ENCODE results near the gene SF1.
"Not testable (repeated sequence)": the region's sequence is repeated elsewhere in the genome, so short reads cannot be mapped to it uniquely, and the experiment has no call there.

Gene SF1, protein sequence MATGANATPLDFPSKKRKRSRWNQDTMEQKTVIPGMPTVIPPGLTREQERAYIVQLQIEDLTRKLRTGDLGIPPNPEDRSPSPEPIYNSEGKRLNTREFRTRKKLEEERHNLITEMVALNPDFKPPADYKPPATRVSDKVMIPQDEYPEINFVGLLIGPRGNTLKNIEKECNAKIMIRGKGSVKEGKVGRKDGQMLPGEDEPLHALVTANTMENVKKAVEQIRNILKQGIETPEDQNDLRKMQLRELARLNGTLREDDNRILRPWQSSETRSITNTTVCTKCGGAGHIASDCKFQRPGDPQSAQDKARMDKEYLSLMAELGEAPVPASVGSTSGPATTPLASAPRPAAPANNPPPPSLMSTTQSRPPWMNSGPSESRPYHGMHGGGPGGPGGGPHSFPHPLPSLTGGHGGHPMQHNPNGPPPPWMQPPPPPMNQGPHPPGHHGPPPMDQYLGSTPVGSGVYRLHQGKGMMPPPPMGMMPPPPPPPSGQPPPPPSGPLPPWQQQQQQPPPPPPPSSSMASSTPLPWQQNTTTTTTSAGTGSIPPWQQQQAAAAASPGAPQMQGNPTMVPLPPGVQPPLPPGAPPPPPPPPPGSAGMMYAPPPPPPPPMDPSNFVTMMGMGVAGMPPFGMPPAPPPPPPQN

GRCh38 chr11:64778473-64779298 is at the start of gene SF1:
SF1 (minus strand) TSS chr11:64778542; CDS start chr11:64778392, 150 bp downstream.
- peak; percentile 100 for DNase-seq (ENCODE audit: low read depth, low spot score)

- DNase-seq (ENCODE audit: low read depth, low spot score), result no peak
These were observed 49.1 kb upstream of the SF1 start for GRCh38 chr11:64827451-64827839.

- no peak for DNase-seq (ENCODE audit: low read depth, low spot score)
These were observed 48.5 kb upstream of the SF1 start for GRCh38 chr11:64826578-64827450.

- DNase-seq (ENCODE audit: low read depth, low spot score), result no peak
These were observed 47.7 kb upstream of the SF1 start for GRCh38 chr11:64826062-64826461.

DNA sequence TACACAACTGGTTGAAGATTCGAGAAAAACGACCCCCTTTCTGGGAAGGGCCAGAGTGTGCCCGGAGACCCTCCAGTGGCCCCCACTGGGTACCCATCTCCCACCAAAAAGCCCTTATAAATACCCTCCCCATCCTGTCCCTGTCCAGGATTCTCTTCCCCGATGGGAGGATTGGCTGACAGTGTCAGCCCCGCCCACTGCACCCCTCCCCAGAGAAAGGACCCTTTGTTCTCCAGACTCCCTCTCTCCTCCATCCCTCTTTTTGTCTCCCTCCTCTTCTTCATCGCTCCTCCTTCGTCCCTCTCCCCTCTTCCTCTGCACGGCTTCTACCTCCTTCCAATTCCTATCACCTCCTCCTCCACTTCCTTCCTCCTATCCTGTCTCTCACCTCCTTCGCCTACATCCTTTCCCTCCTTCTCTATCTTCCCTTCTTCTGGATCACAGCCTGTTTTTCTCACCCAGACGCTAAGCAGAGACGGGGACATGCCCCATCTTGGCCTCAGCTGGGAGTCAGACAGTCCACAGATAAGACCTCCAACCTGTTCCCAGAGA is 45.3 kb upstream of the SF1 start:
- DNase-seq (ENCODE audit: low read depth, low spot score), result no peak

DNA sequence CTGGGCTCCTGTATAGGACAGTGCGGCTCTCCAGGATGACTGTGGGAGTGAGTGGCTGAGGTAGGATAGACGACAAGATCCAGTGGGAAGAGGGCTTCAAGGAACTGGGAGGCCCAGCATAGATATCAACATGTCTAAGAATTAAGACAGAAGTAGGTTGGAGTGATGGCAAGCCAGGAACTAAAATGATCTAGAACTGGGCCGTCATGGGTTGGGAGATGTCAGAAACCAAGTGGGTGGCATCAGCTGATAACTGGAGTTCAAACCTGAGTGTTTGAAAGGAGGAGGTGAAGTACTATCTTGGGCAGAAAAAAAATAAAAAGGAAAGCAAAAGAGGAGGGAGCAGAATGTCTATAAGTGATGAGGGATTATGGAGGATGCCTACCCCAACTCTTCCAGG is 39.1 kb upstream of the SF1 start:
- no peak for DNase-seq (ENCODE audit: low read depth, low spot score)

DNA sequence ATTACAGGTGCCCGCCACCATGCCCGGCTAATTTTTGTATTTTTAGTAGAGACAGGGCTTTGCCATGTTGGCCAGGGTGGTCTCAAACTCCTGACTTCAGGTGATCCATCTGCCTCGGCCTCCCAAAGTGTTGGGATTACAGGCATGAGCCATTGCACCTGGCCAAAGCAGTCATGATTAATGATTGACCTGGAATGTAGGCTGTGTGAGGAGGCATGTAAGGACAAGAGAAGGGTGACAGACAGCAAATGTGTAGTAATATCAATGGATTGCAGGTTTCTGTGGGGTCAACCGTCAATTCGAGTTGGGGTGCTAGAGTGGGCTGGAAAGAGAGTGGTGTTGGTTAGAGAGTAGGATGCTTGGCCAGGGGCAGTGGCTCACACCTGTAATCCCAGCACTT is 37.1 kb upstream of the SF1 start:
- DNase-seq (ENCODE audit: low read depth, low spot score), result not testable (repeated sequence)

DNA sequence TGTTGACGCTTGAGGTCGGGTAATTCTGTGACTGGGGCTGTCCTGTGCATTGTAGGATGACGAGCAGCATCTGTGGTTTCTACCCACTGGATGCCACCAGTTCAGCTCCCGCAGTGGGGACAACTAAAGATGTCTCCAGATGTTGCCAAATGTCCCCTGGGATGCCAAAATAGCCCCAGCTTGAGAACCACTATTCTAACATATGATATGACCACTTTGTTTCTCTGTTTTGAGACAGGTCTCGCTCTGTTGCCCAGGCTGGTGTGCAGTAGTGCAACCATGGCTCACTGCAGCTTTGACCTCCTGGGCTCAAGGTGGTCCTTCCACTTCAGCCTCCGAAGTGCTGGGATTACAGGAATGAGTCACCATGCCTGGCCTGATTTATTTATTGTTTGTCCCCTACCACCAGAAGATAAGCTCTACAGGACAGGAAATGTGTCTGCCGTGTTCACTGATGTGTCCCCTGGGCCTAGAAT is 36.4 kb upstream of the SF1 start:
- no peak for DNase-seq (ENCODE audit: low read depth, low spot score)

- DNase-seq (ENCODE audit: low read depth, low spot score), result no peak
These were observed 35.5 kb upstream of the SF1 start for GRCh38 chr11:64813826-64814225.

GRCh38 chr11:64810891-64811272 is 32.5 kb upstream of the SF1 start:
- DNase-seq (ENCODE audit: low read depth, low spot score), result no peak

DNA sequence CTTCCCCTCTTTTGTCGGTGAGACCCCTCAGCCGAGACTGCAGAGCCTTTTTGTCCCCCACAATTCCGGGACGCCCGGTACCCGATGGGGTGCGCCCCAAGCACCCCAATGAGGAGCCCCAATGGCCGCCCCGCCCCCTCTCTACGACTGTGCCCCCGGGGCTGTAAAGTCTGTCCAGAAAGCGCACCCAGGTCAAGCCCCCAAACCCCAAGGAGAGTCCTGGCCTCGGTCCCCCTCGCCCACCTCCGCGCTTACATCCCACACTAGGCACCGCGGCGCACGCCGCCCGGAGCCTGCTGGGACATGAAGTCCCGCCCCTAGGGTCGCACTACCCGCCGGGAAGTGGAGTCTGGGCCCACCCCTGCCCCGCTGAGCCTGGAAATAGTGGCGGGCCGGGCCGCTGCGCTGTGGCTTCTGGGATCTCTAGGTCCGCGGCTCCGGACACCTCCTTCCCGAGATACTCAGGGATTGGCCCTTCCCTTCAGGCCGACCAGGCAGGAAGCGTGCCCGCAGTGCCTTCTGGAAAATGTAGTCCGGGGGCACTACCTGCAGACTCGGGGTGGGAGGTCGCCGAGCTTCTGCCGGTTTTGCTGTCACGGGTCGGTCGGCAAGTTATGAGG is 32.0 kb upstream of the SF1 start, which contains the start of gene MEN1:
Gene MEN1, minus strand, starts transcription at position 281 of the 620 bp plus-strand sequence. CDS start 442 bp downstream, outside the sequence.
- peak; percentile 89 for DNase-seq (ENCODE audit: low read depth, low spot score)

DNA sequence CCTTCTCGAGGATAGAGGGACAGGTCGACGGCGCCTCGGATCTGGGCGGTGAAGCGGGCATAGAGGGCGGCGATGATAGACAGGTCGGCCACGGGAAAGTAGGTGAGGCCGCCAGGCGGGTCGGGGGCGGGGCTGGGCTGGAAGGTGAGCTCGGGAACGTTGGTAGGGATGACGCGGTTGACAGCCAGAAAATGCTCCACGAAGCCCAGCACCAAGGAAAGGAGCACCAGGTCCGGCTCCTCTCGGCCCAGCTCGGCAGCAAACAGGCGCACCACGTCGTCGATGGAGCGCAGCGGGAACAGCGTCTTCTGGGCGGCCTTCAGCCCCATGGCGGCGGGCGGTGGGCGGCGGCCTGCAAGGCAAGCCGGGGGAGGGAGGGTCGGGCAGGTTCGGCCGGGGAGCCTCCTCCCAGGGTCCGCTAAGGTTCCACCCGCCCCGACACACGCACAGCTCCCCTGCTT is 31.5 kb upstream of the SF1 start:
- no peak for DNase-seq (ENCODE audit: low read depth, low spot score)

DNA sequence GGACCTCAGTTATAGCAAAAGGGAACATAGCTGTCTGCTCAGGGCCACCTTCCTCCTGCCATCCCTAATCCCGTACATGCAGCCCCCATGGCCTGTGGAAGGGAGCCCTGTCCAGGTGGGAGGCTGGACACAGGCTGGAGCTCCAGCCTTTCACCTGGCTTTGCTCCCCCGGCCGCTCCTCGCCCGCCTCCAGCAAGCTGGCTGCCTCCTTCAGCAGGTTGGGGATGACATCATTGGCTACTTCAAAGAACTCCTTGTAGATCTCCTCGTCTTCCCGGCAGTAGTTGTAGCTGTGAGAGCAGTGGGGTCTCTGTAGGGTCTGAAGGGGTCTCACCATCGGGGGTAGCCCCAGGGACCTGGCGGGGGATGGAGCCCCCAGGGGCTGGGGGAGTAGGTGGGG is 27.1 kb upstream of the SF1 start:
- no peak for DNase-seq (ENCODE audit: low read depth, low spot score)

- DNase-seq (ENCODE audit: low read depth, low spot score), result no peak
These were observed 26.2 kb upstream of the SF1 start for GRCh38 chr11:64804346-64805210.

DNA sequence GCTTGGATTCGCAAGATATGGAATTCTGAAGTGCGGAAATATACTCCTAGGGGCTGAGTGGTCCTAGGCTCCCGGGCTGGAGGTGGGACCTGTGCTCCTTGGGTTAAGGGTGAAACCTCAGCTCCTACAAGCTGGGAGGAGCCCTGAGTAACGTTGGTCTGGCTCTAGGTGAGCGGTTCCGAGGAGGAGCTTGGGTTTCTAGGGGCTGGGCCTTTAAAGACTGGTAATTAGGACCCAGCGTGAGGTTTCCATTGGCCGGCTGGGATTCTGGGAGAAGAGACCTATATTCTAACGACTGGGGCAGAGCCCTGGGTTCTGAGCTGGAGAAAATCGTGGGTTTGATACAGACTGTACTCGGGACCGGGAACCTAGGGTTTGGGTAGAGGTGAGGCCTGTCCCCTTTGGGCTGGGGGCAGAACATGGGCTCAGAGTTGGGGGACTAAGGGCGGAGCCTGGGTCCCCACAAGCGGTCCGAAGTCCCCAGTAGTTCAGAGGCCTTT is 25.6 kb upstream of the SF1 start:
- no peak for DNase-seq (ENCODE audit: low read depth, low spot score)

DNA sequence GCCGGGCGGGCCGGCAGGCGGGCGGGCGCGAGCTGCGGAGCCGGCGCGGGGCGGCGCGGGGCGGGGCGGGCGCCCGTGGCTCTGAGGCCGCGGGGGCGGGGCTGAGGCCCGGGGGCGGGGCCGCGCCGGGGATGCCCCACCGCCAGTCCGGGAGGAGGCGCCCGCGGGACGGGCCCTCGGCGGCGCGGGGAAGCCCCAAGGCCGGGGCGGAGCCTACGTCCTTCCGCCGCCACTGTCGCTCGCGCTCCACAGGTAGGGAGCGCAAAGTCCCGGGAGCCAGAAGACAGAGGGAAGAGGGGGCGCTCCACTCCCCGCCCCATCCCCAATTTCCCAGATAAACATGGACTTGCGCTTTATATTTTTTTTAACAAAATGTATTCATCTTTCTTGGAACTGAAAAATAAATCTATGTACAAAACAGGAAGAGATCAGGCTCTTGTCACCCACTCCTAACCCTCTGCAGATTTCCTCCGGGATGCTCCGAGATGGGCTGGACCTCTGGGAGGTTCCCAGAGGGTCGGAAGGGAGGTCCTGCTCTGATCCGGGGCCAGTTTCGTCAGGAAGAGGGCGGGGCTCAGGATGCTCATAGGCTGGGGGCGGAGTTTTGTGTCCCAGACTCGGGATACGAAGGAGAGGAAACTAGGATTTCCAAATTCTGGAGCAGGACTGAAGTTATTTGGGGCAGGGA is 25.0 kb upstream of the SF1 start, which contains the start of gene MAP4K2:
Gene MAP4K2, minus strand, starts transcription at position 57 of the 688 bp plus-strand sequence. CDS start 65 bp downstream, outside the sequence.
- peak; percentile 40 for DNase-seq (ENCODE audit: low read depth, low spot score)

- no peak for DNase-seq (ENCODE audit: low read depth, low spot score)
These were observed 24.2 kb upstream of the SF1 start for GRCh38 chr11:64802370-64803157.
